MCF 10A (cell line): ENCODE data around the gene TXLNA. TPM values are rescaled to one million over a fixed set of nuclear protein-coding genes. Genes with fewer than 3 reads are reported as not detected.

Experiments
- BruUV-seq: library from RNA; stranded (reverse); fragments of 400-500 nt; replicated peaks from 2 replicates; lab custom pipeline; 2021; lab: Mats Ljungman, UMichigan
- CTCF ChIA-PET: fragments of 300-600 bp; sonication (Branson Sonifier 250); formaldehyde crosslinking; extraction: SDS; loops from one replicate; lab custom pipeline; 2021; ENCODE audit warnings: antibody characterized with exemption, inconsistent platforms; lab: Yijun Ruan, JAX
- POLR2A ChIA-PET: fragments of 300-600, 350-650 bp; sonication (Branson Sonifier 250); formaldehyde crosslinking; extraction: SDS; loops from one replicate; lab custom pipeline; 2020; ENCODE audit warnings: antibody characterized with exemption, inconsistent platforms; lab: Yijun Ruan, JAX
- DNase-seq: peaks from one replicate; pipeline ENCODE4 v3.0.0-alpha.2; 2018; ENCODE audit not compliant: unreplicated experiment
- H3K27ac Mint-ChIP-seq: one replicate; pipeline ENCODE4 v1.8.0; 2022; ENCODE audit warnings: mild to moderate bottlenecking, low read depth, mixed read lengths; ENCODE audit not compliant: unreplicated experiment
- H3K27me3 Mint-ChIP-seq: one replicate; pipeline ENCODE4 v1.8.0; 2022; ENCODE audit warnings: mixed read lengths; ENCODE audit not compliant: insufficient read depth, unreplicated experiment
- H3K36me3 Mint-ChIP-seq: one replicate; pipeline ENCODE4 v1.8.0; 2022; ENCODE audit warnings: mild to moderate bottlenecking, moderate library complexity, mixed read lengths; ENCODE audit not compliant: insufficient read depth, unreplicated experiment
- H3K4me1 Mint-ChIP-seq: one replicate; pipeline ENCODE4 v1.8.0; 2022; ENCODE audit warnings: mixed read lengths; ENCODE audit not compliant: insufficient read depth, unreplicated experiment
- H3K4me3 Mint-ChIP-seq: one replicate; pipeline ENCODE4 v1.8.0; 2022; ENCODE audit warnings: mild to moderate bottlenecking, moderate library complexity, mixed read lengths; ENCODE audit not compliant: unreplicated experiment
- H3K9me3 Mint-ChIP-seq: one replicate; pipeline ENCODE4 v1.8.0; 2022; ENCODE audit warnings: mixed read lengths; ENCODE audit not compliant: unreplicated experiment
- CTCF ChIP-seq: fragments of 200-600 bp; IDR thresholded peaks from one replicate; pipeline ENCODE4 v1.8.0; 2022; ENCODE audit warnings: antibody characterized with exemption, mild to moderate bottlenecking; ENCODE audit not compliant: unreplicated experiment
- intact Hi-C: fragments of 100-400 bp; cut with micrococcal nuclease; formaldehyde crosslinking; loops from 2 replicates; pipeline ENCODE4 v1.14.1; 2022
- total RNA-seq: library from RNA; stranded (reverse); gene quantifications from 2 replicates; pipeline ENCODE4 v1.2.3, GENCODE V29; 2022

Gene TXLNA
- total RNA-seq, 1 experiment from 2014 or later, result 64.8 TPM

- peaks cover 20% of the 10 kb centered on the region for H3K4me1 Mint-ChIP-seq
- H3K36me3 Mint-ChIP-seq, result peaks cover 65% of the 10 kb centered on the region
- DNase-seq, result peak; percentile 43
- CTCF ChIA-PET, result interaction anchor here (0.6 to 1.1 kb wide), 3 partner anchors 35 to 57 kb away, joined by 3 to 4 read pairs (median 3); no protein-coding TSS in a partner anchor
- H3K27ac Mint-ChIP-seq, result peak overlapping the region; percentile 98
- intact Hi-C loops, result loop anchor here (2.0 kb wide), 1 partner anchor 48 kb away; no protein-coding TSS in a partner anchor
- no peaks in the 10 kb centered on the region for H3K9me3 Mint-ChIP-seq
- peak overlapping the region; percentile 97 for H3K4me3 Mint-ChIP-seq
- TSS peak; percentile 40 for BruUV-seq
- POLR2A ChIA-PET, result interaction anchor here (0.6 to 3.6 kb wide), 32 partner anchors 9 to 483 kb away, joined by 3 to 44 read pairs (median 4); partner anchors contain the start of genes BSDC1, CCDC28B, HDAC1 and IQCC
- no peak for TF ChIP-seq CTCF
- H3K27me3 Mint-ChIP-seq, result no peaks in the 10 kb centered on the region
Measured at GRCh38 chr1:32180186-32181060, 948 bp downstream of the TXLNA start.

- POLR2A ChIA-PET, result interaction anchor here (0.6 to 3.6 kb wide), 12 partner anchors 9 to 484 kb away, joined by 3 to 44 read pairs (median 8); partner anchors contain the start of genes BSDC1, CCDC28B, IQCC and KPNA6
Measured at GRCh38 chr1:32181065-32181464, 1.6 kb downstream of the TXLNA start.

GRCh38 chr1:32181563-32181962 is 2.1 kb downstream of the TXLNA start:
- Mint-ChIP-seq H3K27me3 (no peaks in the 10 kb centered on the region), H3K4me1 (peaks cover 29% of the 10 kb centered on the region), H3K4me3 (peak overlapping the region; percentile 97), H3K9me3 (no peaks in the 10 kb centered on the region), H3K27ac (peak overlapping the region; percentile 98), H3K36me3 (peaks cover 58% of the 10 kb centered on the region)
- no peak for DNase-seq
- TF ChIP-seq CTCF, result no peak
- CTCF ChIA-PET, result interaction anchor here (0.6 to 0.7 kb wide), 3 partner anchors 69 to 588 kb away, joined by 3 to 4 read pairs (median 3); no protein-coding TSS in a partner anchor
- POLR2A ChIA-PET, result interaction anchor here (1.2 to 2.8 kb wide), 2 partner anchors 18 to 108 kb away, joined by 9 to 11 read pairs; partner anchors contain the start of gene CCDC28B
- BruUV-seq, result no TSS peak
- intact Hi-C loops, result loop anchor here (2.0 kb wide), 1 partner anchor 49 kb away; no protein-coding TSS in a partner anchor

More at GRCh38 chr1:32181065-32181464, 1.6 kb downstream of the TXLNA start:
- no TSS peak for BruUV-seq
- CTCF ChIA-PET, result interaction anchor here (0.6 to 1.1 kb wide), 4 partner anchors 34 to 69 kb away, joined by 3 to 4 read pairs (median 3); no protein-coding TSS in a partner anchor
- Mint-ChIP-seq H3K36me3 (peaks cover 59% of the 10 kb centered on the region), H3K9me3 (no peaks in the 10 kb centered on the region), H3K27me3 (no peaks in the 10 kb centered on the region), H3K4me3 (peak overlapping the region; percentile 97), H3K4me1 (peaks cover 24% of the 10 kb centered on the region), H3K27ac (peak overlapping the region; percentile 98)
- TF ChIP-seq CTCF, result no peak
- DNase-seq, result no peak
- intact Hi-C loops, result loop anchor here (2.0 kb wide), 1 partner anchor 48 kb away; no protein-coding TSS in a partner anchor
